ENCODE data around the gene BTBD2. TPM values are rescaled to one million over a fixed set of nuclear protein-coding genes. Genes with fewer than 3 reads are reported as not detected.

The BTBD2 gene
- total and polyA plus RNA-seq, 2 of the 8 experiments (the other 6 are each of a cell fraction or from before 2014, with no cell fraction given) = 91.7 to 92.3 TPM

GRCh38 chr19:1970806-1971502 is 44.6 kb downstream of the BTBD2 start (continued):
- no peak for TF ChIP-seq CTCF (IDR thresholded peaks at IDR 0.05; ENCODE audit: control extremely low read depth in 1 of 3, insufficient read depth in 1 of 3, low read depth in 1 of 3, low read length in 3 of 3)
- no peak for TF ChIP-seq MAX (IDR thresholded peaks at IDR 0.05)
- no peak for TF ChIP-seq CEBPB (IDR thresholded peaks at IDR 0.05; ENCODE audit: low read depth, low read length)
- TF ChIP-seq KDM4A (IDR thresholded peaks at IDR 0.05; ENCODE audit: low read depth, low read length, severe bottlenecking) = no peak
- TF ChIP-seq CREB1 (IDR thresholded peaks at IDR 0.05) = no peak
- no peak for TF ChIP-seq CHD1 (IDR thresholded peaks at IDR 0.05; ENCODE audit: low read depth, low read length)
- TF ChIP-seq ASH2L (IDR thresholded peaks at IDR 0.05; ENCODE audit: low read length) = no peak
- no peak for TF ChIP-seq ATF3 (IDR thresholded peaks at IDR 0.05; ENCODE audit: insufficient read depth, low read depth, low read length)
